Brain microvascular endothelial cell (primary cell): ENCODE data around the gene KIF21A.
A peak's percentile ranks its signal among the peaks of the same experiment; 100 is the strongest.

ENCODE experiments used
- DNase-seq: peaks from one replicate; pipeline ENCODE4 v3.0.0-alpha.2; 2020
- H3K27ac ChIP-seq: fragments of 250-450 bp; sonication (Bioruptor Pico); 2 replicates; pipeline ENCODE4 v1.5.1; 2020; ENCODE audit warnings: mild to moderate bottlenecking, moderate library complexity
- H3K27me3 ChIP-seq: fragments of 250-450 bp; sonication (Bioruptor Pico); replicated peaks from 2 replicates; pipeline ENCODE4 v1.5.1; 2020; ENCODE audit warnings: mild to moderate bottlenecking
- H3K36me3 ChIP-seq: fragments of 250-450 bp; sonication (Bioruptor Pico); replicated peaks from 2 replicates; pipeline ENCODE4 v1.5.1; 2020; ENCODE audit warnings: mild to moderate bottlenecking
- H3K4me3 ChIP-seq: 2 replicates; pipeline ENCODE4 v1.5.1; 2011; ENCODE audit warnings: low read depth, mild to moderate bottlenecking, control low read depth, low read length, moderate library complexity
- CTCF ChIP-seq: IDR thresholded peaks from 2 replicates; pipeline ENCODE4 v1.5.1; 2011; ENCODE audit warnings: low read depth, mild to moderate bottlenecking, moderate library complexity, low read length, control low read depth, inconsistent platforms; ENCODE audit errors: missing control alignments
- in situ Hi-C: cut with HindIII; loops from 2 replicates; pipeline ENCODE4 v1.10.0; 2017; ENCODE audit warnings: low sequenced_read_pairs, low pct_ligation_motif_present

KIF21A gene

GRCh38 chr12:39441189-39441962, 1.5 kb downstream of the KIF21A start:
- TF ChIP-seq CTCF, result no peak

DNA sequence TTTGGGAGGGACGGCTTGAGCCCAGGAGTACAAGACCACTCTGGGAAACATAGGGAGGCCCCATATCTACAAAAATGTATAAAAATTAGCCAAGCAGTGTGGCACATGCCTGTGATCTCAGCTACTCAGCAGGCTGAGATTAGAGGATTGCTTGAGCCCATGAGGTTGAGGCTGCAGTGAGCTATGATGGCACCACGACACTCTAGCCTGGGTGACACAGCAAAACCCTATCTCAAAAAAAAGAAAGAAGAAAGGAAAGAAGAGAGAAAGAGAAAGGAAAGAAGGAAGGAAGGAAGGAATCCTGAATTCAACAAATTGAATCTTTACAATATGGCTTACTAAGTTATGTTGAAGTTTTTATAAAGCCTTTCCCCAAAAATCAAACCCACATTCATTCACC, 2.1 kb downstream of the KIF21A start:
- Histone ChIP-seq H3K27ac (no peak overlapping the region), H3K4me3 (no peak overlapping the region)
- TF ChIP-seq CTCF, result no peak

More at GRCh38 chr12:39441189-39441962, 1.5 kb downstream of the KIF21A start:
- Histone ChIP-seq H3K4me3 (peak overlapping the region; percentile 68), H3K36me3 (no peaks in the 10 kb centered on the region), H3K27me3 (no peaks in the 10 kb centered on the region), H3K27ac (no peak overlapping the region)
- in situ Hi-C loops, result no loop called here
- no peak for DNase-seq

DNA sequence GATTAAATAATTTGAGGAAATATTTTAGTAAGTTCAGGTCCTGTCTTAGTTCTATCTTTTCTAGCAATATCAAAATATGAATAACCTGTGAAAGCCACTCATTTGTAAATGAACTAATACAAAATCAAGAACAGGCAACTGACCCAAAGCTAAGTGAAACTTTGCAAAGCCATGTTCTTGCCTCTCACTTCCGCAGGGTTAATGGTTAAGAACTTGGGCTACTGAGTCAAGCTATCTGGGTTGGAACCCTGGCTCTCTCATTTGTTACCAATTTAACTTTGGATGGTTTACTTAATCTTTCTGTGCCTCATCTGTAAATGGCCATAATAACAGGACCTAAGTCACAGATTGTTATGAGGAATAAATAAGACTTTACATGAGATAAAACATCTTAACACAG, 2.8 kb downstream of the KIF21A start:
- in situ Hi-C loops, result no loop called here
- DNase-seq, result no peak
- H3K36me3 ChIP-seq, result no peaks in the 10 kb centered on the region
- H3K27me3 ChIP-seq, result no peaks in the 10 kb centered on the region
- no peak overlapping the region for H3K27ac ChIP-seq
- TF ChIP-seq CTCF, result no peak
- H3K4me3 ChIP-seq, result no peak overlapping the region

More for the DNA sequence above, 2.1 kb downstream of the KIF21A start:
- in situ Hi-C loops, result no loop called here
- DNase-seq, result no peak
- no peaks in the 10 kb centered on the region for H3K36me3 ChIP-seq
- H3K27me3 ChIP-seq, result no peaks in the 10 kb centered on the region

DNA sequence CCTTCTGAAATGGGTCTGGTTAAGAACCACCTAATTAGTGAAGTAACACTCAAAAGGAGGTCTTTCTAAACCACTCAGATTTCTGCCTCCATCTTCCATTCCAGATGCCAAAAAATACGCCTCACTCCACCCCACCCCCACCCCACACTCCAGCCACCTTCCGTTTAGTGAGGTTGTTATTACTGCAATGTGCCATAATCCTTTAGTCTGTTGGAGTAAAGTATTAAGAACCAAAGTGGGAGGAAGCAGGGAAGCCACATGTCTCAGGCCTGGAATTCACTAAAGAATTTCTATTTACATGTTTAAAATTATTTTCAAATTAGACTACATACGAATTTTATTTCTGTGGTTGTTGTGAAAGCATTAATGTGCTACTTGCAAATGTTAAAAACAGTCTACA, 7.4 kb downstream of the KIF21A start:
- Histone ChIP-seq H3K27me3 (no peaks in the 10 kb centered on the region), H3K36me3 (no peaks in the 10 kb centered on the region), H3K27ac (no peak overlapping the region), H3K4me3 (no peak overlapping the region)
- no peak for DNase-seq
- TF ChIP-seq CTCF, result no peak
- in situ Hi-C loops, result no loop called here

DNA sequence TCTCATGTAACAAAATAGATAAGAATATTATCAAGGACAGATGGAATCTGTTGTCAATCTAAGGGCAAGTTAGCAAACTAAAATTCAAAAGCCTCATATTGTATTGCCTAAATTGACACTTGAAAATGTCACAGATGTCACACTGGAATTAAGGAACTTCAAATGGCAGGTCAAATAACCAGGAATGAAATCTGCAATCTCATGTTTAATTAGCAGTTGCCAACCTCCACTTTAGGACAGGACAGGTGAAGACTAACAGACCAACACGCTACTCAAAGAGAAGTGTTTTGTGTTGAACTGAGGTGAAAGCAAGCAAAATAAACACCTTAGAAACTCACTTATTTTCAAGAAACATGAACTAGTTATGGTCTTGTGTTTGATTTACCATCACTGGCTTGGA, 11.1 kb downstream of the KIF21A start:
- Histone ChIP-seq H3K27ac (no peak overlapping the region), H3K4me3 (no peak overlapping the region), H3K27me3 (no peaks in the 10 kb centered on the region), H3K36me3 (no peaks in the 10 kb centered on the region)
- no peak for TF ChIP-seq CTCF
- no peak for DNase-seq
- in situ Hi-C loops, result no loop called here
